NB4 (cell line): Measurements from ENCODE around the gene EMX1.

Source experiments
- DNase-seq: peaks from one replicate; pipeline ENCODE4 v3.0.0; 2010; ENCODE audit warnings: low read depth
- H3K4me3 ChIP-seq: one replicate; pipeline ENCODE4 v1.5.1; 2011; ENCODE audit warnings: mild to moderate bottlenecking, low read depth, low read length, moderate library complexity
- CTCF ChIP-seq: IDR thresholded peaks from one replicate; pipeline ENCODE4 v1.5.1; 2012; ENCODE audit warnings: low read depth, low read length
- MYC ChIP-seq: IDR thresholded peaks from 2 replicates; pipeline ENCODE4 v1.6.1; 2011; ENCODE audit warnings: low read depth, low read length
- POLR2A ChIP-seq: IDR thresholded peaks from 2 replicates; pipeline ENCODE4 v1.6.1; 2011; ENCODE audit warnings: mild to moderate bottlenecking; ENCODE audit not compliant: insufficient read length; ENCODE audit errors: extremely low read depth
- TF ChIP-seq, protein P1 (sequence below): IDR thresholded peaks from 2 replicates; pipeline ENCODE4 v1.6.1; 2011; ENCODE audit warnings: low read depth, low read length

The EMX1 gene

DNA sequence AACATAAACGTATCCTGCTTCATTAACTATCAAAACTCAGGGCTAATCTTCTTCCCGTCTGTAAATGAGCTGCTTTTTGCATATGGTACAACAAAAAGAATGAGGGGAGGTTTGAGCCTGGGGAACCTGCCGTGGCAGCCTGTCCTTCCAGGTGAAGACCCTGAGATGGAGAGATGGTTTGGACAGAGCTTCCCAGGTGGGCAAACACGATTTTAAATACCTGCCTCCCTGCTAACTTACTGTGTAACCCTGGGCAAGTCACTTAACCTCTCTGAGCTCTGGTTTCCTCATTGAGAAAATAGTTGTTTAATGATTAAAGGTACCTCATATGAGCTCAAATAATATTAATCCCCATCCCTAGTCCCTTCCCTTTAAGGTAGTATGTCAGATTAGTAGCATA is 9.0 kb downstream of the EMX1 start:
- no peak for DNase-seq
- no peak overlapping the region for H3K4me3 ChIP-seq
- TF ChIP-seq MYC = no peak
- no peak for TF ChIP-seq CTCF
- no peak for TF ChIP-seq POLR2A
- TF ChIP-seq, protein P1, sequence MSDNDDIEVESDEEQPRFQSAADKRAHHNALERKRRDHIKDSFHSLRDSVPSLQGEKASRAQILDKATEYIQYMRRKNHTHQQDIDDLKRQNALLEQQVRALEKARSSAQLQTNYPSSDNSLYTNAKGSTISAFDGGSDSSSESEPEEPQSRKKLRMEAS = no peak

- DNase-seq = no peak
- TF ChIP-seq CTCF = no peak
- TF ChIP-seq MYC = no peak
- no peak for TF ChIP-seq POLR2A
- TF ChIP-seq, protein P1 = no peak
- H3K4me3 ChIP-seq = no peak overlapping the region
Observed at GRCh38 chr2:72926811-72927465, 9.6 kb downstream of the EMX1 start.

- no peak for TF ChIP-seq CTCF
- TF ChIP-seq, protein P1 = no peak
- H3K4me3 ChIP-seq = no peak overlapping the region
- DNase-seq = no peak
Observed at GRCh38 chr2:72927619-72928550, 10.6 kb downstream of the EMX1 start.

DNA sequence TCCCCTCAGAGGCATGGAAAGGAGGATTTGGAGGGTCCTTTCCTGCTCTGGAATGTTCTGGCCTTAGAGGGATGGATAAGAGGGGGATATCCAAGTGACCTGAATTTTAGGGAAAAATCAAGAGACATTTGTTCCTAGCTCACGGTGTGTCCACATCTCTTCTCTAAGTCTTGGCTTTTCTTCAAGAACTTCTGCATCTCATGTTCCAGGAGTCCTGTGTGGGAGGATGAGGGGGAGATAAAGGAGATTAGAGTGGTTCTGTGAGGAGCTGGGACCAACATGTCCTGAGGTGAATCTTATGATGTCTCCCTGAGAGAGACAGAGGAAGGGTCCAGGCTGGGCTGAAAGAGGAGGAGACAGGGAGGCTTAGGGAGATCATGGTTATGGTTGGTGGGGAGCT is 11.7 kb downstream of the EMX1 start:
- no peak for TF ChIP-seq MYC
- TF ChIP-seq POLR2A = no peak
- no peak for TF ChIP-seq CTCF
- TF ChIP-seq, protein P1 = no peak
- no peak for DNase-seq
- H3K4me3 ChIP-seq = no peak overlapping the region

DNA sequence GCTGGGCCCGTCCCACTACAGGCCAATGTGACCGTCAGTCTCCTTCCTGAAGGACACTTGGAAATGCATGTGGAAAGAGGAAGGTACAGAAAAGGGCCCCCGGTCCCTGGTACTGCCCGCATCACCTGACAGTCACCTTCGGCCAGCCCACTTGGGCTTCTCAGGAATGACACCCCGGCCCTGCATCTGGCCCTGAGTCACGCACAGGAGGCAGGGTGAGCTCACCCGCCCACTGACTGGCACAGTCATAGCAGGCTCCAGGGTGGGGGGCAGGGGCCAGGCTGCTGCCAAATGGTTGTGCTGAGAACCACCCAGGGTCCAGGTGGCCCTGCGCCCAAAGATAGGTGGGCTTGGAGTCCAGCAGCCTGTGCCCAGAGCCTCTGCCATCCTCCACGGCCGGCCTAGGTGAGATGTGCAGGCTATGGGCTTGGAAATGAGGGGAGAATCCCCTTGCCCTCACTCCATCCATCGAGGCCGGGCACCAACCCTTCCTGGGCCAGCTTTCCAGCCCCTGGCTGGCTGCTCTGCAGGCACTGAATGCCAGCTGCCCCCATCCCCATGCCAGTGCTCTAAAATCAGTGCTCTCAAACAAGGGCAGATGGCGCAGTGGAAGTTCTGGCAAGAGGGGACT is 14.1 kb downstream of the EMX1 start:
- DNase-seq = no peak
- TF ChIP-seq CTCF (no peak), MYC (no peak), POLR2A (no peak)
- TF ChIP-seq, protein P1 = no peak
- no peak overlapping the region for H3K4me3 ChIP-seq
